Measurements from ENCODE around the gene ZBTB34. TPM values are rescaled to one million over a fixed set of nuclear protein-coding genes. Genes with fewer than 3 reads are reported as not detected.
"Not testable (repeated sequence)": the region's sequence is repeated elsewhere in the genome, so short reads cannot be mapped to it uniquely, and the experiment has no call there.

Gene ZBTB34
- 10 to 100 TPM in 2 of 3 donors, 1 to 10 TPM in 1; 8.9 to 13.9 (median 12.0) TPM for total RNA-seq
- total RNA-seq (2013) = 11.8 TPM

- intact Hi-C loops (cut with micrococcal nuclease) = no loop called here
- peak; percentile 100 for TF ChIP-seq CTCF (IDR thresholded peaks at IDR 0.05)
- peaks cover 15 to 19% of the 10 kb centered on the region in 2 donors for H3K27me3 Mint-ChIP-seq (ENCODE audit: low read depth in 2 of 2)
- H3K9me3 ChIP-seq (ENCODE audit: control insufficient read depth, insufficient read depth, low read length) = no peaks in the 10 kb centered on the region
- H3K4me1 ChIP-seq (ENCODE audit: control insufficient read depth, insufficient read depth, low read length) = peaks cover 24% of the 10 kb centered on the region
- under 1% methylated on average over 67 of the region's 67 CpGs for WGBS (ENCODE audit: insufficient coverage)
- H3K27me3 ChIP-seq (ENCODE audit: control insufficient read depth, insufficient read depth, low read length) = no peaks in the 10 kb centered on the region
- peak; percentile 83 for DNase-seq
- H3K36me3 ChIP-seq (ENCODE audit: control insufficient read depth, insufficient read depth, low read length) = peaks cover 6% of the 10 kb centered on the region
- no peaks in the 10 kb centered on the region for H3K36me3 Mint-ChIP-seq
- H3K27ac ChIP-seq (ENCODE audit: low read length) = peak within 1 kb of the TSS; percentile 77
- peak within 1 kb of the TSS; percentile 75 to 83 for H3K27ac Mint-ChIP-seq
- peak within 1 kb of the TSS; percentile 93 for H3K4me3 Mint-ChIP-seq
- ATAC-seq = peak; percentile 81 to 89 (median 84)
- no peaks in the 10 kb centered on the region for H3K9me3 Mint-ChIP-seq
- peaks cover 21 to 30% of the 10 kb centered on the region in 2 donors for H3K4me1 Mint-ChIP-seq
- H3K4me3 ChIP-seq (ENCODE audit: low read length) = peak within 1 kb of the TSS; percentile 65
Observed at GRCh38 chr9:126860077-126860756, at the start of gene ZBTB34. TSS of gene ZBTB34 (plus strand) at chr9:126860639. CDS start at chr9:126879400, 18,761 bp downstream.

GRCh38 chr9:126813072-126813471 is 47.4 kb upstream of the ZBTB34 start:
- H3K36me3 ChIP-seq (ENCODE audit: control insufficient read depth, insufficient read depth, low read length) = peaks cover 43% of the 10 kb centered on the region
- Mint-ChIP-seq H3K27ac (peak overlapping the region in 1 of 2 donors; percentile 6), H3K4me1 (peaks cover 31 to 33% of the 10 kb centered on the region in 2 donors), H3K4me3 (no peak overlapping the region), H3K36me3 (peaks cover 44% of the 10 kb centered on the region), H3K9me3 (peaks cover 4 to 12% of the 10 kb centered on the region in 2 donors), H3K27me3 (ENCODE audit: low read depth in 2 of 2) (no peaks in the 10 kb centered on the region)
- H3K9me3 ChIP-seq (ENCODE audit: control insufficient read depth, insufficient read depth, low read length) = peaks cover 5% of the 10 kb centered on the region
- no peak overlapping the region for H3K27ac ChIP-seq (ENCODE audit: low read length)
- no peak for TF ChIP-seq CTCF (IDR thresholded peaks at IDR 0.05)
- no peak overlapping the region for H3K4me3 ChIP-seq (ENCODE audit: low read length)
- ATAC-seq = no peak
- intact Hi-C loops (cut with micrococcal nuclease) = no loop called here
- whole genome bisulfite sequencing (ENCODE audit: insufficient coverage) = over 99% methylated on average over 10 of the region's 11 CpGs
- DNase-seq = no peak
- no peaks in the 10 kb centered on the region for H3K27me3 ChIP-seq (ENCODE audit: control insufficient read depth, insufficient read depth, low read length)
- H3K4me1 ChIP-seq (ENCODE audit: control insufficient read depth, insufficient read depth, low read length) = no peaks in the 10 kb centered on the region

GRCh38 chr9:126814091-126814490 is 46.3 kb upstream of the ZBTB34 start:
- no peaks in the 10 kb centered on the region for H3K27me3 Mint-ChIP-seq (ENCODE audit: low read depth in 2 of 2)
- no peaks in the 10 kb centered on the region for H3K27me3 ChIP-seq (ENCODE audit: control insufficient read depth, insufficient read depth, low read length)
- no peaks in the 10 kb centered on the region for H3K4me1 ChIP-seq (ENCODE audit: control insufficient read depth, insufficient read depth, low read length)
- intact Hi-C loops (cut with micrococcal nuclease) = no loop called here
- no peak for DNase-seq
- no peak overlapping the region for H3K27ac ChIP-seq (ENCODE audit: low read length)
- H3K4me3 Mint-ChIP-seq = no peak overlapping the region
- peaks cover 45% of the 10 kb centered on the region for H3K36me3 ChIP-seq (ENCODE audit: control insufficient read depth, insufficient read depth, low read length)
- H3K9me3 Mint-ChIP-seq = peaks cover 7 to 12% of the 10 kb centered on the region in 2 donors
- no peak for ATAC-seq
- no peak for TF ChIP-seq CTCF (IDR thresholded peaks at IDR 0.05)
- peaks cover 54% of the 10 kb centered on the region for H3K36me3 Mint-ChIP-seq
- peaks cover 28 to 32% of the 10 kb centered on the region in 2 donors for H3K4me1 Mint-ChIP-seq
- peak overlapping the region in 1 of 2 donors; percentile 6 for H3K27ac Mint-ChIP-seq
- no peak overlapping the region for H3K4me3 ChIP-seq (ENCODE audit: low read length)
- H3K9me3 ChIP-seq (ENCODE audit: control insufficient read depth, insufficient read depth, low read length) = peaks cover 11% of the 10 kb centered on the region

- H3K4me3 Mint-ChIP-seq; H3K27ac Mint-ChIP-seq; H3K27me3 ChIP-seq (ENCODE audit: control insufficient read depth, insufficient read depth, low read length); ATAC-seq; H3K27me3 Mint-ChIP-seq (ENCODE audit: low read depth in 2 of 2); H3K4me3 ChIP-seq (ENCODE audit: low read length); intact Hi-C loops (cut with micrococcal nuclease); H3K4me1 ChIP-seq (ENCODE audit: control insufficient read depth, insufficient read depth, low read length); DNase-seq; H3K27ac ChIP-seq (ENCODE audit: low read length): not testable (repeated sequence)
- Histone ChIP-seq H3K36me3 (ENCODE audit: control insufficient read depth, insufficient read depth, low read length) (peaks cover 34% of the 10 kb centered on the region), H3K9me3 (ENCODE audit: control insufficient read depth, insufficient read depth, low read length) (peaks cover 11% of the 10 kb centered on the region)
- peaks cover 33 to 38% of the 10 kb centered on the region in 2 donors for H3K4me1 Mint-ChIP-seq
- WGBS (ENCODE audit: insufficient coverage) = 100% methylated on average over 2 of the region's 7 CpGs
- H3K9me3 Mint-ChIP-seq = peaks cover 7 to 15% of the 10 kb centered on the region in 2 donors
- H3K36me3 Mint-ChIP-seq = peaks cover 46% of the 10 kb centered on the region
Observed at GRCh38 chr9:126817615-126818014, 42.8 kb upstream of the ZBTB34 start.
